ENCODE measurements around the gene RALGAPA1. TPM values are rescaled to one million over a fixed set of nuclear protein-coding genes. Genes with fewer than 3 reads are reported as not detected.

The RALGAPA1 gene
- total and polyA plus RNA-seq, 9 of the 15 experiments (the other 6 are each of a cell fraction or from before 2014, with no cell fraction given), result 2.5 to 16.3 (median 6.2) TPM

- TF ChIP-seq MGA (IDR thresholded peaks at IDR 0.05), result no peak
- peak; percentile 54; the same call in 1 of the 2 replicates for TF ChIP-seq RNF2 (IDR thresholded peaks at IDR 0.05)
- TF ChIP-seq, protein P1, sequence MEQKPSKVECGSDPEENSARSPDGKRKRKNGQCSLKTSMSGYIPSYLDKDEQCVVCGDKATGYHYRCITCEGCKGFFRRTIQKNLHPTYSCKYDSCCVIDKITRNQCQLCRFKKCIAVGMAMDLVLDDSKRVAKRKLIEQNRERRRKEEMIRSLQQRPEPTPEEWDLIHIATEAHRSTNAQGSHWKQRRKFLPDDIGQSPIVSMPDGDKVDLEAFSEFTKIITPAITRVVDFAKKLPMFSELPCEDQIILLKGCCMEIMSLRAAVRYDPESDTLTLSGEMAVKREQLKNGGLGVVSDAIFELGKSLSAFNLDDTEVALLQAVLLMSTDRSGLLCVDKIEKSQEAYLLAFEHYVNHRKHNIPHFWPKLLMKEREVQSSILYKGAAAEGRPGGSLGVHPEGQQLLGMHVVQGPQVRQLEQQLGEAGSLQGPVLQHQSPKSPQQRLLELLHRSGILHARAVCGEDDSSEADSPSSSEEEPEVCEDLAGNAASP (IDR thresholded peaks at IDR 0.05), result no peak
- 0 out of 2 replicates have a peak, but pooled peaks have one; percentile 4 for TF ChIP-seq TEAD4 (IDR thresholded peaks at IDR 0.05; ENCODE audit: low read length)
- no peak for TF ChIP-seq TEAD4 (CRISPR knock-in tag; IDR thresholded peaks at IDR 0.05; ENCODE audit: borderline replicate concordance)
- TF ChIP-seq XRCC3 (IDR thresholded peaks at IDR 0.05), result no peak
- no peak for TF ChIP-seq NFXL1 (CRISPR knock-in tag; IDR thresholded peaks at IDR 0.05)
- TF ChIP-seq ZNF785 (CRISPR knock-in tag; IDR thresholded peaks at IDR 0.05), result no peak
- peak; percentile 13 for TF ChIP-seq TAF1 (IDR thresholded peaks at IDR 0.05; ENCODE audit: control insufficient read depth, extremely low read depth, insufficient read depth, low read length, severe bottlenecking)
- TF ChIP-seq EP400 (IDR thresholded peaks at IDR 0.05), result peak; percentile 87
- TF ChIP-seq CTBP1 (IDR thresholded peaks at IDR 0.05; ENCODE audit: borderline replicate concordance), result peak; percentile 81
- peak; percentile 56; the same call in 1 of the 2 replicates for TF ChIP-seq POLR2AphosphoS5 (IDR thresholded peaks at IDR 0.05; ENCODE audit: control insufficient read depth, insufficient read depth, low read depth, low read length)
- TF ChIP-seq GTF2F1 (IDR thresholded peaks at IDR 0.05; ENCODE audit: low read depth, low read length), result 0 out of 2 replicates have a peak, but pooled peaks have one; percentile 44
- TF ChIP-seq, protein P2, sequence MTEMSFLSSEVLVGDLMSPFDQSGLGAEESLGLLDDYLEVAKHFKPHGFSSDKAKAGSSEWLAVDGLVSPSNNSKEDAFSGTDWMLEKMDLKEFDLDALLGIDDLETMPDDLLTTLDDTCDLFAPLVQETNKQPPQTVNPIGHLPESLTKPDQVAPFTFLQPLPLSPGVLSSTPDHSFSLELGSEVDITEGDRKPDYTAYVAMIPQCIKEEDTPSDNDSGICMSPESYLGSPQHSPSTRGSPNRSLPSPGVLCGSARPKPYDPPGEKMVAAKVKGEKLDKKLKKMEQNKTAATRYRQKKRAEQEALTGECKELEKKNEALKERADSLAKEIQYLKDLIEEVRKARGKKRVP (CRISPR knock-in tag; IDR thresholded peaks at IDR 0.05), result no peak
- TF ChIP-seq DNMT1 (IDR thresholded peaks at IDR 0.05), result no peak
- no peak for TF ChIP-seq ZSCAN29 (IDR thresholded peaks at IDR 0.05)
Observed at GRCh38 chr14:35826218-35826951, 17.3 kb upstream of the RALGAPA1 start, which contains the start of gene BRMS1L (continued).

Data from K562 (cell line).